Hippocampal formation (tissue), 2 donors: ENCODE measurements around the gene MYBPHL.
A peak's percentile ranks its signal among the peaks of the same experiment; 100 is the strongest.
"Not testable (repeated sequence)": the region's sequence is repeated elsewhere in the genome, so short reads cannot be mapped to it uniquely, and the experiment has no call there.

ENCODE experiments used
- DNase-seq, 2 donors: peaks; one replicate each; lab custom pipeline; 2025; lab: John Stamatoyannopoulos, UW

MYBPHL gene

GRCh38 chr1:109307274-109308021 is 637 bp upstream of the MYBPHL start:
- peak in 1 of 2 donors; percentile 58 for DNase-seq

- not testable (repeated sequence) for DNase-seq
These were observed 820 bp downstream of the MYBPHL start for GRCh38 chr1:109305991-109306390.

- peak; percentile 79 to 97 for DNase-seq
These were observed 2.4 kb downstream of the MYBPHL start for GRCh38 chr1:109304226-109304920.

GRCh38 chr1:109301874-109302273 is 4.9 kb downstream of the MYBPHL start:
- no peak for DNase-seq

GRCh38 chr1:109300650-109301151 is 6.1 kb downstream of the MYBPHL start:
- no peak for DNase-seq

GRCh38 chr1:109299558-109300343 is 7.1 kb downstream of the MYBPHL start:
- DNase-seq: peak; percentile 92 to 94

GRCh38 chr1:109298666-109299557 is 7.9 kb downstream of the MYBPHL start:
- peak; percentile 69 to 84 for DNase-seq

GRCh38 chr1:109296782-109297181 is 10.0 kb downstream of the MYBPHL start:
- no peak for DNase-seq

GRCh38 chr1:109295712-109296415 is 10.9 kb downstream of the MYBPHL start:
- DNase-seq: no peak

- no peak for DNase-seq
These were observed 12.3 kb downstream of the MYBPHL start for GRCh38 chr1:109294481-109294880.

GRCh38 chr1:109293026-109293425 is 13.8 kb downstream of the MYBPHL start:
- DNase-seq: no peak

- no peak for DNase-seq
These were observed 14.4 kb downstream of the MYBPHL start for GRCh38 chr1:109292364-109292763.

- DNase-seq: no peak
These were observed 15.8 kb downstream of the MYBPHL start for GRCh38 chr1:109290998-109291397.

- DNase-seq: no peak
These were observed 16.7 kb downstream of the MYBPHL start for GRCh38 chr1:109290137-109290536.

GRCh38 chr1:109286762-109287161 is 20.0 kb downstream of the MYBPHL start:
- DNase-seq: not testable (repeated sequence)

- no peak for DNase-seq
These were observed 22.8 kb downstream of the MYBPHL start for GRCh38 chr1:109283748-109284600.

- peak; percentile 95 to 99 for DNase-seq
These were observed 23.7 kb downstream of the MYBPHL start, which contains the start of gene PSRC1 for GRCh38 chr1:109282952-109283747. Gene PSRC1, minus strand, starts transcription at chr1:109283145.

- no peak for DNase-seq
These were observed 24.3 kb downstream of the MYBPHL start for GRCh38 chr1:109282497-109282951.
